Gastroesophageal sphincter (tissue), 4 donors: ENCODE data around the gene C13orf42. TPM values are rescaled to one million over a fixed set of nuclear protein-coding genes. Genes with fewer than 3 reads are reported as not detected.

ENCODE experiments used
- ATAC-seq: fragments of 150-250 bp; one replicate; pipeline ENCODE4 v1.9.1; 2016; ENCODE audit warnings: mild to moderate bottlenecking, moderate library complexity
- H3K27ac ChIP-seq, 4 donors: fragments of 200-600 bp; sonication (generic) in 3 of 4; 1 replicate in 3 of 4; 2 replicates in 1 of 4; pipeline ENCODE4 v1.5.1; 2016 to 2019
- H3K27me3 ChIP-seq: fragments of 200-600 bp; sonication (generic); one replicate; pipeline ENCODE4 v1.5.1; 2019
- H3K36me3 ChIP-seq, 2 donors: fragments of 200-600 bp; sonication (generic); one replicate each; pipeline ENCODE4 v1.5.1; 2019; ENCODE audit warnings: control low read depth in 1 of 2
- H3K4me1 ChIP-seq, 3 donors: fragments of 200-600 bp; sonication (generic); 1 replicate in 2 of 3; 2 replicates in 1 of 3; pipeline ENCODE4 v1.5.1; 2016 to 2019; ENCODE audit warnings: control low read depth in 2 of 3
- H3K4me3 ChIP-seq, 2 donors: fragments of 200-600 bp; sonication (generic); one replicate each; pipeline ENCODE4 v1.5.1; 2019; ENCODE audit warnings: mild to moderate bottlenecking in 1 of 2, moderate library complexity in 1 of 2
- H3K9me3 ChIP-seq, 3 donors: fragments of 200-600 bp; sonication (generic); one replicate each; pipeline ENCODE4 v1.5.1; 2017 to 2019; ENCODE audit warnings: control low read depth in 2 of 3
- CTCF ChIP-seq, 4 experiments: fragments of 200-600 bp in 2 of 4; fragments of 450-650 bp in 2 of 4; sonication (generic) in 1 of 4; IDR thresholded peaks; one replicate each; pipeline ENCODE4 v1.5.1; 2017 to 2019; ENCODE audit warnings: antibody characterized with exemption in 4 of 4, mild to moderate bottlenecking in 2 of 4, moderate library complexity in 2 of 4
- EP300 ChIP-seq: sonication (generic); formaldehyde crosslinking; IDR thresholded peaks from one replicate; pipeline ENCODE4 v1.6.1; 2017; ENCODE audit warnings: antibody characterized with exemption, mild to moderate bottlenecking
- POLR2A ChIP-seq, 2 donors: fragments of 450-650 bp; IDR thresholded peaks; one replicate each; pipeline ENCODE4 v1.6.1; 2017; ENCODE audit warnings: antibody characterized with exemption in 2 of 2, mild to moderate bottlenecking in 2 of 2, moderate library complexity in 1 of 2
- POLR2AphosphoS5 ChIP-seq: sonication (generic); formaldehyde crosslinking; IDR thresholded peaks from one replicate; pipeline ENCODE4 v1.6.1; 2017; ENCODE audit warnings: antibody characterized with exemption
- WGBS, 2 donors: methylation state at CpG; one replicate each; pipeline ENCODE4 v1.1.5; 2018; ENCODE audit warnings: low coverage in 1 of 2; 5-methylcytosine and 5-hydroxymethylcytosine counted together
- total RNA-seq, 4 donors: library from RNA; depleted of rRNA; stranded (reverse); fragments of >200 nt; gene quantifications; one replicate each; pipeline ENCODE4 v1.1.0, GENCODE V29; 2016

C13orf42 gene
- under 1 TPM in 1 of 4 donors, not detected in 3; 0.46 TPM for total RNA-seq

GRCh38 chr13:51111174-51111573 lies at the start of gene C13orf42:
Gene C13orf42, minus strand, starts transcription at chr13:51111274. Its CDS starts 65 bp downstream, at chr13:51111209.
- no peaks in the 10 kb centered on the region for H3K36me3 ChIP-seq
- H3K4me3 ChIP-seq = no peak within 1 kb of the TSS
- no peaks in the 10 kb centered on the region for H3K4me1 ChIP-seq
- no peaks in the 10 kb centered on the region for H3K9me3 ChIP-seq
- H3K27ac ChIP-seq = no peak within 1 kb of the TSS
- ATAC-seq = no peak
- TF ChIP-seq EP300 (no peak), POLR2A (IDR thresholded peaks at IDR 0.05) (no peak)
- H3K27me3 ChIP-seq = no peaks in the 10 kb centered on the region
- WGBS, 2 donors = 100% methylated on average over 1 of the region's 9 CpGs; no CpG with 5 or more reads in 1 of the 2 donors

- ATAC-seq = no peak
- Histone ChIP-seq H3K9me3 (no peaks in the 10 kb centered on the region), H3K27me3 (no peaks in the 10 kb centered on the region), H3K4me3 (no peak overlapping the region), H3K36me3 (no peaks in the 10 kb centered on the region), H3K4me1 (peaks cover 0 to 8% (median 0%) of the 10 kb centered on the region in 3 donors), H3K27ac (no peak overlapping the region)
- TF ChIP-seq CTCF (IDR thresholded peaks at IDR 0.05) = no peak
- no peak for TF ChIP-seq EP300
- no peak for TF ChIP-seq POLR2AphosphoS5
- no peak for TF ChIP-seq POLR2A (IDR thresholded peaks at IDR 0.05)
- 46 to 74% methylated on average over 2 to 4 of the region's 4 CpGs for WGBS, 2 donors
Observed at GRCh38 chr13:51158880-51159518, 47.9 kb upstream of the C13orf42 start.

- H3K27ac ChIP-seq = no peak overlapping the region
- no peak for ATAC-seq
- no peak for TF ChIP-seq EP300
- TF ChIP-seq CTCF (IDR thresholded peaks at IDR 0.05) = no peak
- TF ChIP-seq POLR2A (IDR thresholded peaks at IDR 0.05) = no peak
- TF ChIP-seq POLR2AphosphoS5 = no peak
- H3K36me3 ChIP-seq = no peaks in the 10 kb centered on the region
- no peak overlapping the region for H3K4me3 ChIP-seq
- no peaks in the 10 kb centered on the region for H3K27me3 ChIP-seq
- 80 to 88% methylated on average over 3 to 4 of the region's 4 CpGs for WGBS, 2 donors
- H3K9me3 ChIP-seq = no peaks in the 10 kb centered on the region
- peaks cover 0 to 12% (median 0%) of the 10 kb centered on the region in 3 donors for H3K4me1 ChIP-seq
Observed at GRCh38 chr13:51158365-51158764, 47.3 kb upstream of the C13orf42 start.

GRCh38 chr13:51156648-51157047 lies 45.6 kb upstream of the C13orf42 start:
- TF ChIP-seq CTCF (IDR thresholded peaks at IDR 0.05) (no peak), POLR2AphosphoS5 (no peak)
- Histone ChIP-seq H3K27me3 (no peaks in the 10 kb centered on the region), H3K27ac (no peak overlapping the region), H3K4me3 (no peak overlapping the region), H3K4me1 (peaks cover 0 to 12% (median 0%) of the 10 kb centered on the region in 3 donors), H3K36me3 (no peaks in the 10 kb centered on the region), H3K9me3 (no peaks in the 10 kb centered on the region)
- WGBS, 2 donors = 90 to 93% methylated on average over 3 of the region's 3 CpGs
- no peak for ATAC-seq

- Histone ChIP-seq H3K4me1 (peaks cover 0 to 12% (median 0%) of the 10 kb centered on the region in 3 donors), H3K27me3 (no peaks in the 10 kb centered on the region), H3K4me3 (no peak overlapping the region), H3K9me3 (no peaks in the 10 kb centered on the region), H3K27ac (no peak overlapping the region), H3K36me3 (no peaks in the 10 kb centered on the region)
- no peak for ATAC-seq
- 76 to 78% methylated on average over 4 to 6 of the region's 8 CpGs for WGBS, 2 donors
- TF ChIP-seq CTCF (IDR thresholded peaks at IDR 0.05) (no peak), POLR2A (IDR thresholded peaks at IDR 0.05) (no peak), POLR2AphosphoS5 (no peak), EP300 (no peak)
Observed at GRCh38 chr13:51155776-51156515, 44.9 kb upstream of the C13orf42 start.
